ENCODE results near the gene DKK3. TPM values are rescaled to one million over a fixed set of nuclear protein-coding genes. Genes with fewer than 3 reads are reported as not detected.
"Not testable (repeated sequence)": the region's sequence is repeated elsewhere in the genome, so short reads cannot be mapped to it uniquely, and the experiment has no call there.

Gene DKK3
- total RNA-seq, 2 donors from 2014 or later: 732 to 847 TPM

- H3K9me3 ChIP-seq: no peaks in the 10 kb centered on the region
- H3K4me3 ChIP-seq: no peak overlapping the region
- ATAC-seq (ENCODE audit: insufficient number of reproducible peaks, low FRiP score, low read depth) (no peak), DNase-seq (ENCODE audit: low spot score) (no peak)
- no peaks in the 10 kb centered on the region for H3K27me3 ChIP-seq (replicated peaks; ENCODE audit: insufficient read depth)
- peaks cover 2 to 20% of the 10 kb centered on the region in 2 donors for H3K4me1 ChIP-seq (ENCODE audit: control insufficient read depth in 1 of 2, low read depth in 2 of 2)
- no peak overlapping the region for H3K27ac ChIP-seq
- TF ChIP-seq, protein P1, sequence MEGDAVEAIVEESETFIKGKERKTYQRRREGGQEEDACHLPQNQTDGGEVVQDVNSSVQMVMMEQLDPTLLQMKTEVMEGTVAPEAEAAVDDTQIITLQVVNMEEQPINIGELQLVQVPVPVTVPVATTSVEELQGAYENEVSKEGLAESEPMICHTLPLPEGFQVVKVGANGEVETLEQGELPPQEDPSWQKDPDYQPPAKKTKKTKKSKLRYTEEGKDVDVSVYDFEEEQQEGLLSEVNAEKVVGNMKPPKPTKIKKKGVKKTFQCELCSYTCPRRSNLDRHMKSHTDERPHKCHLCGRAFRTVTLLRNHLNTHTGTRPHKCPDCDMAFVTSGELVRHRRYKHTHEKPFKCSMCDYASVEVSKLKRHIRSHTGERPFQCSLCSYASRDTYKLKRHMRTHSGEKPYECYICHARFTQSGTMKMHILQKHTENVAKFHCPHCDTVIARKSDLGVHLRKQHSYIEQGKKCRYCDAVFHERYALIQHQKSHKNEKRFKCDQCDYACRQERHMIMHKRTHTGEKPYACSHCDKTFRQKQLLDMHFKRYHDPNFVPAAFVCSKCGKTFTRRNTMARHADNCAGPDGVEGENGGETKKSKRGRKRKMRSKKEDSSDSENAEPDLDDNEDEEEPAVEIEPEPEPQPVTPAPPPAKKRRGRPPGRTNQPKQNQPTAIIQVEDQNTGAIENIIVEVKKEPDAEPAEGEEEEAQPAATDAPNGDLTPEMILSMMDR (IDR thresholded peaks at IDR 0.05): no peak
- H3K36me3 ChIP-seq: no peaks in the 10 kb centered on the region
These were observed 33.8 kb upstream of the DKK3 start for GRCh38 chr11:12042215-12042676.

GRCh38 chr11:12040719-12041118, 32.3 kb upstream of the DKK3 start:
- DNase-seq (ENCODE audit: low spot score); H3K27me3 ChIP-seq (replicated peaks; ENCODE audit: insufficient read depth); H3K4me3 ChIP-seq; H3K9me3 ChIP-seq; H3K27ac ChIP-seq; H3K36me3 ChIP-seq; ATAC-seq (ENCODE audit: insufficient number of reproducible peaks, low FRiP score, low read depth): not testable (repeated sequence)
- H3K4me1 ChIP-seq (ENCODE audit: control insufficient read depth in 1 of 2, low read depth in 2 of 2): peaks cover 0 to 18% of the 10 kb centered on the region in 2 donors

DNA sequence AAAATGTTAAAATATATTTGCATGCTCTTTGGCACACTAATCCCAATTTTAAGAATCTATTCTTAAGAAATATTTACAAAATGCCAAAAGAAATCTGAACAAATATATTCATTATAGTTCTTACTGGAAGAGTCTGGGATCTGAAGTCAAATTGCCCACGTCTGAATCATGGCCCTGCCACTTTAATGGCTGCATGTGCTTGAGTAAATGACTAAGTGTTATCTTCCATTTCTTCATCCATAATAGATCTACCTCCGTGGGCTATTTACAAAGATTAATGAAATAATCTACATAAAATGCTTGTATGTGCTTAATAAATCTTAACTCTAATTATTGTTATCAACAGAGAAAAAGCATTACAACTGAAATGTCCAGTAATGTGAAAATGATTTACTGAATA, 24.5 kb upstream of the DKK3 start:
- Histone ChIP-seq H3K9me3 (no peaks in the 10 kb centered on the region), H3K36me3 (no peaks in the 10 kb centered on the region), H3K27ac (no peak overlapping the region), H3K4me1 (ENCODE audit: control insufficient read depth in 1 of 2, low read depth in 2 of 2) (peaks cover 0 to 13% of the 10 kb centered on the region in 2 donors), H3K4me3 (no peak overlapping the region), H3K27me3 (replicated peaks; ENCODE audit: insufficient read depth) (no peaks in the 10 kb centered on the region)
- TF ChIP-seq, protein P1 (IDR thresholded peaks at IDR 0.05): no peak
- DNase-seq (ENCODE audit: low spot score) (no peak), ATAC-seq (ENCODE audit: insufficient number of reproducible peaks, low FRiP score, low read depth) (no peak)

DNA sequence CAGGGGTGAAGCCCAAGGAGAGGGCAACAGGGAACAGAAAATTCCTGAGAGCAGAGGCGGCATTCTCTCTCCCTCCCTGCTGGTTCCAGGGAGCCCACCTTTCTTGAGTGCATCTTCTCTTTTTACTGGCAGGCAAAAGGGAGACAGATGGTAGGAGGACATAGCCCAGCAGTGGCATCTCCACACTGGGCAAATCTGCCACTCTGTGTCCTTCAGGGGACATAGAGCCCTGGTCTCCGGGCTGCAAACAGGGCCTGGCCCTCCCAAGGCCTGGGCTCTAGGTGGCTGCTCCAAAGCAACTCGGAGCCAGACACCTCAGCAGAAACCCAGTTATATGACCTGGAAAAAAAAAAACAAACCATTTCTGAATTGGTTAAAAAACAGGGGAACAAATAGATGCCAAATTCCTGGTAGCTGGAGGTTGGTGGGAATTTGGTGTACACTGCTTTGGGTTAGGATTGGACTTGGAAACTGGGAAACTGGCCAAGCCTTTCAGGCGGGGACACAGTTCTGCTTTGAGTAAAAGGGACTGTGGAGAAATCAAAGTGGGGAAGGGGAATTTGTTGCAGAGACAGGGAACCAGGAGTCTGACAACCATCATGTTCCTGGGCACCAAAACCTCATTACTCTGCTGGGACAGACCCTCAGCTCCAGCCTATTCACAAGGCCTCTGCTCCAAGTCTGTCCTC, 23.6 kb upstream of the DKK3 start:
- Histone ChIP-seq H3K4me1 (ENCODE audit: control insufficient read depth in 1 of 2, low read depth in 2 of 2) (peaks cover 0 to 22% of the 10 kb centered on the region in 2 donors), H3K4me3 (no peak overlapping the region), H3K9me3 (no peaks in the 10 kb centered on the region), H3K36me3 (no peaks in the 10 kb centered on the region), H3K27me3 (replicated peaks; ENCODE audit: insufficient read depth) (no peaks in the 10 kb centered on the region), H3K27ac (no peak overlapping the region)
- no peak for DNase-seq (ENCODE audit: low spot score)
- ATAC-seq (ENCODE audit: insufficient number of reproducible peaks, low FRiP score, low read depth): no peak
- TF ChIP-seq, protein P1 (IDR thresholded peaks at IDR 0.05): no peak

- ATAC-seq (ENCODE audit: insufficient number of reproducible peaks, low FRiP score, low read depth) (no peak), DNase-seq (ENCODE audit: low spot score) (no peak)
- Histone ChIP-seq H3K27me3 (replicated peaks; ENCODE audit: insufficient read depth) (no peaks in the 10 kb centered on the region), H3K9me3 (no peaks in the 10 kb centered on the region), H3K36me3 (no peaks in the 10 kb centered on the region), H3K4me1 (ENCODE audit: control insufficient read depth in 1 of 2, low read depth in 2 of 2) (peaks cover 0 to 22% of the 10 kb centered on the region in 2 donors), H3K4me3 (no peak overlapping the region), H3K27ac (no peak overlapping the region)
- TF ChIP-seq, protein P1 (IDR thresholded peaks at IDR 0.05): no peak
These were observed 21.4 kb upstream of the DKK3 start for GRCh38 chr11:12029738-12030363.

Data from thoracic aorta (tissue), 2 donors.